H9 (cell line): ENCODE data around the gene DNASE1L2. TPM values are rescaled to one million over a fixed set of nuclear protein-coding genes. Genes with fewer than 3 reads are reported as not detected.

Source experiments
- DNase-seq: peaks from one replicate; pipeline ENCODE4 v3.0.0-alpha.2; 2017
- H2AFZ ChIP-seq: one replicate; pipeline ENCODE4 v1.6.1; 2013; ENCODE audit warnings: mild to moderate bottlenecking, low read length, control low read depth, moderate library complexity
- H2AK5ac ChIP-seq: 2 replicates; pipeline ENCODE4 v1.6.1; 2013; ENCODE audit warnings: low read length, control low read depth, mixed read lengths; ENCODE audit not compliant: insufficient read length
- H2BK120ac ChIP-seq: one replicate; pipeline ENCODE4 v1.6.1; 2013; ENCODE audit warnings: low read depth, mild to moderate bottlenecking, low read length, control low read depth, inconsistent platforms; ENCODE audit not compliant: poor library complexity, severe bottlenecking
- H2BK12ac ChIP-seq: 2 replicates; pipeline ENCODE4 v1.6.1; 2013; ENCODE audit warnings: low read length, control low read depth, mixed read lengths, low read depth; ENCODE audit not compliant: insufficient read length
- H2BK15ac ChIP-seq: 2 replicates; pipeline ENCODE4 v1.6.1; 2013; ENCODE audit warnings: low read depth, low read length, control low read depth
- H2BK20ac ChIP-seq: one replicate; pipeline ENCODE4 v1.6.1; 2013; ENCODE audit warnings: low read depth, mild to moderate bottlenecking, low read length, control low read depth, inconsistent platforms; ENCODE audit not compliant: poor library complexity, severe bottlenecking
- H2BK5ac ChIP-seq: 2 replicates; pipeline ENCODE4 v1.6.1; 2013; ENCODE audit warnings: low read length, control low read depth, mixed read lengths; ENCODE audit not compliant: insufficient read length
- H3K14ac ChIP-seq: 2 replicates; pipeline ENCODE4 v1.6.1; 2013; ENCODE audit warnings: low read length, control low read depth; ENCODE audit not compliant: insufficient read depth
- H3K18ac ChIP-seq: 2 replicates; pipeline ENCODE4 v1.6.1; 2013; ENCODE audit warnings: low read depth, mild to moderate bottlenecking, mixed read lengths, low read length, control low read depth; ENCODE audit not compliant: insufficient read length
- H3K23ac ChIP-seq: 2 replicates; pipeline ENCODE4 v1.6.1; 2013; ENCODE audit warnings: low read length, control low read depth, mixed read lengths, low read depth; ENCODE audit not compliant: insufficient read length
- H3K23me2 ChIP-seq: 2 replicates; pipeline ENCODE4 v1.6.1; 2013; ENCODE audit warnings: low read depth, mild to moderate bottlenecking, mixed read lengths, low read length, control low read depth; ENCODE audit not compliant: insufficient read length, poor library complexity, severe bottlenecking
- H3K27ac ChIP-seq: 2 replicates; pipeline ENCODE4 v1.5.1; 2013; ENCODE audit warnings: low read length, control low read depth, mixed read lengths, low read depth; ENCODE audit not compliant: insufficient read length
- H3K27me3 ChIP-seq: 2 replicates; pipeline ENCODE4 v1.6.1; 2013; ENCODE audit warnings: low read length, control low read depth, inconsistent platforms; ENCODE audit not compliant: insufficient read depth
- H3K4ac ChIP-seq: 2 replicates; pipeline ENCODE4 v1.6.1; 2013; ENCODE audit warnings: low read depth, mild to moderate bottlenecking, control low read depth, inconsistent platforms, low read length, moderate library complexity
- H3K4me1 ChIP-seq: 2 replicates; pipeline ENCODE4 v1.6.1; 2013; ENCODE audit warnings: low read length, control low read depth, inconsistent platforms; ENCODE audit not compliant: insufficient read depth
- H3K4me2 ChIP-seq: 2 replicates; pipeline ENCODE4 v1.6.1; 2013; ENCODE audit warnings: low read length, control low read depth, mixed read lengths; ENCODE audit not compliant: insufficient read length, insufficient read depth
- H3K56ac ChIP-seq: 2 replicates; pipeline ENCODE4 v1.6.1; 2013; ENCODE audit warnings: low read depth, mild to moderate bottlenecking, mixed read lengths, low read length, control low read depth; ENCODE audit not compliant: insufficient read length
- H3K79me1 ChIP-seq: 2 replicates; pipeline ENCODE4 v1.6.1; 2013; ENCODE audit warnings: low read depth, mild to moderate bottlenecking, moderate library complexity, low read length, control low read depth, inconsistent platforms; ENCODE audit not compliant: insufficient read depth, poor library complexity, severe bottlenecking
- H3K79me2 ChIP-seq: 2 replicates; pipeline ENCODE4 v1.6.1; 2013; ENCODE audit warnings: low read length, control low read depth, inconsistent platforms; ENCODE audit not compliant: insufficient read depth
- H3K9ac ChIP-seq: 2 replicates; pipeline ENCODE4 v1.6.1; 2013; ENCODE audit warnings: low read length, control low read depth, mixed read lengths; ENCODE audit not compliant: insufficient read length; ENCODE audit errors: extremely low read depth
- H3K9me3 ChIP-seq: one replicate; pipeline ENCODE4 v1.6.1; 2013; ENCODE audit warnings: low read depth, low read length, inconsistent platforms; ENCODE audit not compliant: control insufficient read depth
- H3T11ph ChIP-seq: one replicate; pipeline ENCODE4 v1.6.1; 2013; ENCODE audit warnings: mild to moderate bottlenecking, low read length, control low read depth, inconsistent platforms
- H4K20me1 ChIP-seq: one replicate; pipeline ENCODE4 v1.6.1; 2013; ENCODE audit not compliant: control insufficient read depth, insufficient read length, insufficient read depth
- H4K5ac ChIP-seq: 2 replicates; pipeline ENCODE4 v1.6.1; 2013; ENCODE audit warnings: low read depth, mild to moderate bottlenecking, mixed read lengths, low read length, control low read depth; ENCODE audit not compliant: insufficient read length
- H4K8ac ChIP-seq: replicated peaks from 2 replicates; pipeline ENCODE4 v1.6.1; 2013; ENCODE audit warnings: low read length, control low read depth, mixed read lengths, low read depth; ENCODE audit not compliant: insufficient read length
- H4K91ac ChIP-seq: 2 replicates; pipeline ENCODE4 v1.6.1; 2013; ENCODE audit warnings: low read depth, mild to moderate bottlenecking, moderate library complexity, mixed read lengths, low read length, control low read depth; ENCODE audit not compliant: insufficient read length
- H3K27ac Mint-ChIP-seq, 3 experiments: 2 replicates in 2 of 3; 3 replicates in 1 of 3; pipeline ENCODE4 v1.8.0; 2020 to 2021; ENCODE audit warnings: mixed read lengths in 3 of 3, mild to moderate bottlenecking in 1 of 3, moderate library complexity in 1 of 3
- H3K27me3 Mint-ChIP-seq: 2 replicates; pipeline ENCODE4 v1.8.0; 2021; ENCODE audit warnings: low read depth, mild to moderate bottlenecking, moderate library complexity, mixed read lengths
- H3K36me3 Mint-ChIP-seq, 3 experiments: 2 replicates in 2 of 3; 3 replicates in 1 of 3; pipeline ENCODE4 v1.8.0; 2020 to 2021; ENCODE audit warnings: low read depth in 3 of 3, mixed read lengths in 3 of 3; ENCODE audit not compliant: insufficient read depth in 1 of 3
- H3K4me1 Mint-ChIP-seq, 2 experiments: 2 replicates each; pipeline ENCODE4 v1.8.0; 2020; ENCODE audit warnings: mixed read lengths in 2 of 2
- H3K4me3 Mint-ChIP-seq, 2 experiments: 2 replicates in 1 of 2; 3 replicates in 1 of 2; pipeline ENCODE4 v1.8.0; 2020 to 2021; ENCODE audit warnings: mild to moderate bottlenecking in 2 of 2, mixed read lengths in 2 of 2, moderate library complexity in 1 of 2
- H3K9me3 Mint-ChIP-seq, 2 experiments: 2 replicates in 1 of 2; 3 replicates in 1 of 2; pipeline ENCODE4 v1.8.0; 2020; ENCODE audit warnings: mild to moderate bottlenecking in 2 of 2, mixed read lengths in 2 of 2, moderate library complexity in 1 of 2
- CTCF ChIP-seq: fragments of 200-600 bp; sonication (generic); conservative IDR thresholded peaks from 3 replicates; pipeline ENCODE4 v1.8.0; 2021; ENCODE audit warnings: antibody characterized with exemption, mild to moderate bottlenecking
- WGBS: extraction: QIAGEN DNeasy Blood & Tissue Kit; methylation state at CpG from one replicate; pipeline ENCODE4 v1.1.7; 2013; ENCODE audit warnings: missing lambda C conversion rate, low lambda C conversion rate, mixed read lengths; ENCODE audit not compliant: insufficient read length; ENCODE audit errors: extremely low coverage; 5-methylcytosine and 5-hydroxymethylcytosine counted together
- total RNA-seq: library from RNA; stranded (reverse); gene quantifications from 2 replicates; pipeline ENCODE4 v1.2.1, GENCODE V29; 2021

DNASE1L2 gene
- total RNA-seq, 1 experiment from 2014 or later: 2.5 TPM

GRCh38 chr16:2271848-2272461 is 35.7 kb downstream of the DNASE1L2 start:
- no peak for DNase-seq
- no peak overlapping the region; a peak in 1 of 7 replicates for H3K27ac Mint-ChIP-seq
- no peak overlapping the region for H2AFZ ChIP-seq

More at GRCh38 chr16:2271848-2272461, 35.7 kb downstream of the DNASE1L2 start:
- Mint-ChIP-seq H3K36me3 (peaks cover under 1 to 8% (median 4%) of the 10 kb centered on the region in 3 experiments; a peak in 5 of 7 replicates), H3K4me3 (no peak overlapping the region), H3K4me1 (peaks cover 12 to 16% of the 10 kb centered on the region in 2 experiments), H3K27me3 (peaks cover 6% of the 10 kb centered on the region; the same call in 1 of the 2 replicates), H3K9me3 (no peaks in the 10 kb centered on the region)
- Histone ChIP-seq H3K14ac (no peak overlapping the region; the same call in 1 of the 2 replicates), H3K18ac (no peak overlapping the region), H3K9me3 (no peaks in the 10 kb centered on the region), H3K4ac (no peak overlapping the region), H3K4me2 (no peak overlapping the region), H3K56ac (no peak overlapping the region), H2AK5ac (no peak overlapping the region), H4K5ac (no peak overlapping the region), H4K20me1 (no peaks in the 10 kb centered on the region), H2BK120ac (no peak overlapping the region), H3K27ac (no peak overlapping the region), H2BK12ac (no peak overlapping the region), H2BK5ac (no peak overlapping the region), H4K8ac (no peak overlapping the region), H3K79me1 (no peaks in the 10 kb centered on the region), H3K23ac (no peak overlapping the region), H3K79me2 (peaks cover 6% of the 10 kb centered on the region; the same call in 1 of the 2 replicates), H2BK15ac (no peak overlapping the region), H3K4me1 (no peaks in the 10 kb centered on the region), H3K9ac (no peak overlapping the region), H2BK20ac (no peak overlapping the region), H3T11ph (no peak overlapping the region), H3K23me2 (no peaks in the 10 kb centered on the region), H4K91ac (no peak overlapping the region), H3K27me3 (no peaks in the 10 kb centered on the region)
- WGBS: no CpG with 5 or more reads among the region's 14 CpGs
- TF ChIP-seq CTCF: no peak
